Tibial nerve (tissue), 3 donors: ENCODE data around the gene FNBP1.

Experiments used
- POLR2A ChIP-seq, 2 donors: fragments of 450-650 bp; IDR thresholded peaks; one replicate each; pipeline ENCODE4 v1.6.1; 2017; ENCODE audit warnings: antibody characterized with exemption in 2 of 2, mild to moderate bottlenecking in 2 of 2, moderate library complexity in 2 of 2
- TF ChIP-seq, protein P1 (sequence below), 5 experiments: fragments of 200-600 bp in 3 of 5; fragments of 450-650 bp in 2 of 5; sonication (generic) in 3 of 5; IDR thresholded peaks; one replicate each; pipeline ENCODE4 v1.5.1; 2016 to 2019; ENCODE audit warnings: antibody characterized with exemption in 5 of 5, mild to moderate bottlenecking in 3 of 5, moderate library complexity in 2 of 5

DNA sequence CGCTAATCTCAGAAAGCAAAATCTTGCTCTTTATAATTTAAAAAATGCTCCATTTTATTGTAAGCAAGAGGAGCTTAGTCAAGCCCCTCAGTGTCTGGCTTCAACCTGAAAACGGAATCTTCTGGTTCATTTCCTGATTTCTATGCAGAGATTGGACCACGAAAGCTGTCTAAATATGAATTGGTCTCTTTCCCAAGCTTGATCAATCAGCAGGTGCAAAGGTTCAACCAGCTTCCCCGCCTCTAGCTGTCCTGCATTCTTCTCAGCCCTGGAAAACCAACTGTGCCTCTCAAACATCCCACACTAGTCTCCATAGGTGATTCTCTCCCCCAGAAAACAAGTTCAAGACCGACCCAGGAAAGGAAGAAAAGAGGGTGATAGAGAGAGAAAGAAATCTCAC is 34.5 kb downstream of the FNBP1 start:
- TF ChIP-seq, protein P1, sequence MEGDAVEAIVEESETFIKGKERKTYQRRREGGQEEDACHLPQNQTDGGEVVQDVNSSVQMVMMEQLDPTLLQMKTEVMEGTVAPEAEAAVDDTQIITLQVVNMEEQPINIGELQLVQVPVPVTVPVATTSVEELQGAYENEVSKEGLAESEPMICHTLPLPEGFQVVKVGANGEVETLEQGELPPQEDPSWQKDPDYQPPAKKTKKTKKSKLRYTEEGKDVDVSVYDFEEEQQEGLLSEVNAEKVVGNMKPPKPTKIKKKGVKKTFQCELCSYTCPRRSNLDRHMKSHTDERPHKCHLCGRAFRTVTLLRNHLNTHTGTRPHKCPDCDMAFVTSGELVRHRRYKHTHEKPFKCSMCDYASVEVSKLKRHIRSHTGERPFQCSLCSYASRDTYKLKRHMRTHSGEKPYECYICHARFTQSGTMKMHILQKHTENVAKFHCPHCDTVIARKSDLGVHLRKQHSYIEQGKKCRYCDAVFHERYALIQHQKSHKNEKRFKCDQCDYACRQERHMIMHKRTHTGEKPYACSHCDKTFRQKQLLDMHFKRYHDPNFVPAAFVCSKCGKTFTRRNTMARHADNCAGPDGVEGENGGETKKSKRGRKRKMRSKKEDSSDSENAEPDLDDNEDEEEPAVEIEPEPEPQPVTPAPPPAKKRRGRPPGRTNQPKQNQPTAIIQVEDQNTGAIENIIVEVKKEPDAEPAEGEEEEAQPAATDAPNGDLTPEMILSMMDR (IDR thresholded peaks at IDR 0.05), result no peak
- no peak for TF ChIP-seq POLR2A (IDR thresholded peaks at IDR 0.05)
